ENCODE measurements around the gene NECTIN4.

GRCh38 chr1:161038523-161039153 lies 50.7 kb downstream of the NECTIN4 start, which contains the start of gene TSTD1:
- peak; percentile 14; the same call in 1 of the 2 replicates for TF ChIP-seq CTCF (IDR thresholded peaks at IDR 0.05)
- no peak for TF ChIP-seq ZFX (IDR thresholded peaks at IDR 0.05; ENCODE audit: borderline replicate concordance)
